ENCODE data around the gene C2orf69.

Gene C2orf69

DNA sequence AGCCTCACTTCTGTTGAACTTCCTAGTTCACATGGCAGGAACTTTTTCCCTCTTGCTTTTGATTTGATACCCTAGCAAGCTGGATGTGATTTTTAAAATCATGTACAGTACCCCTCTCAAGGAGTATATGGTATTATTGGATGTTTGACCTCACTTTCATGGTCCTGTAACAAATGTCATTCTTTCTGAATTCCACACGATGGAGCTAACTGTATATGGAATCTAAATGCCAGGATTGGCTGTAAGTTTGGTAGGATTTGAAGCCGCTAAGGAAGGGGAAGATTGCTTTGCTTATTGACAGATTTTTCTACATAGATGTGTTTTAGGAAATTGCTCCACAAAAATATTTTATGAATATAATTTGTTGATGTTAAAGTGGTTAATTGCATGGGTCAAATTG lies 62.6 kb downstream of the C2orf69 start:
- no peak for DNase-seq

DNA sequence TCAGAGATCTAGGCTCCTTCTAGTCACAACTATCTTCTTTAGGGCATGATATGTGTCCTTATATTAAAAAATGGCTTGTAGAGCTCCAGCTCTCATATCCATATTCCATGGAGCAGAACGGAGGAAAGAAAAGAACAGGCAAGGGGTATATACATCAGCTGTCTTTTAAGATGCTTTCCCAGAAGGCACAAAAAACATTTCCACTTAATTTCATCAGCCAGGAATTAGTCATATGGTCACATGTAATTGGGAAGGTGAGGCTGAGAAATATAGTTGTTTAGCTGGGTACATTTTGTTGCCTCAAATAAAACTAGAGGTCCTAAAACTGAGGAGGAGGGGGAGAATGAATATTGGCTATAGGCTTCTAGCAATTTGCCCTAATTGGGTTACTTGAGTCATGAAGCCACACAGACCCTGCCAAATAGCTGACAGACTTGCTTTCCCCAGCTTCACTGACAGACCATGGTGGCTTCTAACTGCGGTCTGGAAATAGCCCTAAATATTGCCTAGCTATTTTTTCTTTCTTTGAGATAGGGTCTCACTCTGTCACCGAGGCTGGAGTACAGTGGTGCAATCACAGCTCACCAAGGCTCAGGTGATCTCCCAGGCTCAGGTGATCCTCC lies 64.3 kb downstream of the C2orf69 start:
- no peak for DNase-seq

Measured in GF-D8 (cell line).